NB4 (cell line): ENCODE results near the gene COL6A3.

Source experiments
- POLR2A ChIP-seq: IDR thresholded peaks from 2 replicates; pipeline ENCODE4 v1.6.1; 2011; ENCODE audit warnings: mild to moderate bottlenecking; ENCODE audit not compliant: insufficient read length; ENCODE audit errors: extremely low read depth
- TF ChIP-seq, protein P1 (sequence below): IDR thresholded peaks from one replicate; pipeline ENCODE4 v1.5.1; 2012; ENCODE audit warnings: low read depth, low read length
- TF ChIP-seq, protein P2 (sequence below): IDR thresholded peaks from 2 replicates; pipeline ENCODE4 v1.6.1; 2011; ENCODE audit warnings: low read depth, low read length

DNA sequence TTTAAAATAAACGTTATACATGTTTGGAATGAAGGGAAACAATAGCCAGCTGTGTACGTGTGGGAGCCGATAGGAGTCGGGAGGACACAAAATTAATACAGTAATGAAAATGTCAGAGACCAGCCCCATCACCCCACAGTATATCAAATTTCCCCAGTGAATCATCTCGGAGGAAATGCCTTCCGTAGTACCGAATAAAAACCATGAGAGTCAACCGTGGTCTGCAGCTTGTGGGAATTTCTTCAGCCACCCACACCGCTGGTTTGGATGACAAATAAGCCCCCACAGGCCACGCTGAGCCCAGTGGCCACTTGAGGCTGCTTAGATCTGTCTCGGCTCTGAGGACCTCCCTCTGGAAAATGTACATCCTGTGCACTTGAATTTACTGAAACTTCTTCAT is 133.7 kb downstream of the COL6A3 start:
- TF ChIP-seq, protein P1, sequence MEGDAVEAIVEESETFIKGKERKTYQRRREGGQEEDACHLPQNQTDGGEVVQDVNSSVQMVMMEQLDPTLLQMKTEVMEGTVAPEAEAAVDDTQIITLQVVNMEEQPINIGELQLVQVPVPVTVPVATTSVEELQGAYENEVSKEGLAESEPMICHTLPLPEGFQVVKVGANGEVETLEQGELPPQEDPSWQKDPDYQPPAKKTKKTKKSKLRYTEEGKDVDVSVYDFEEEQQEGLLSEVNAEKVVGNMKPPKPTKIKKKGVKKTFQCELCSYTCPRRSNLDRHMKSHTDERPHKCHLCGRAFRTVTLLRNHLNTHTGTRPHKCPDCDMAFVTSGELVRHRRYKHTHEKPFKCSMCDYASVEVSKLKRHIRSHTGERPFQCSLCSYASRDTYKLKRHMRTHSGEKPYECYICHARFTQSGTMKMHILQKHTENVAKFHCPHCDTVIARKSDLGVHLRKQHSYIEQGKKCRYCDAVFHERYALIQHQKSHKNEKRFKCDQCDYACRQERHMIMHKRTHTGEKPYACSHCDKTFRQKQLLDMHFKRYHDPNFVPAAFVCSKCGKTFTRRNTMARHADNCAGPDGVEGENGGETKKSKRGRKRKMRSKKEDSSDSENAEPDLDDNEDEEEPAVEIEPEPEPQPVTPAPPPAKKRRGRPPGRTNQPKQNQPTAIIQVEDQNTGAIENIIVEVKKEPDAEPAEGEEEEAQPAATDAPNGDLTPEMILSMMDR: no peak
- TF ChIP-seq, protein P2, sequence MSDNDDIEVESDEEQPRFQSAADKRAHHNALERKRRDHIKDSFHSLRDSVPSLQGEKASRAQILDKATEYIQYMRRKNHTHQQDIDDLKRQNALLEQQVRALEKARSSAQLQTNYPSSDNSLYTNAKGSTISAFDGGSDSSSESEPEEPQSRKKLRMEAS: no peak
- TF ChIP-seq POLR2A: no peak
